Activated naive CD8-positive, alpha-beta T cell (primary cell): ENCODE results near the gene ZMIZ1.

Experiments
- H3K27ac Mint-ChIP-seq: one replicate; pipeline ENCODE4 v1.8.0; 2021; ENCODE audit warnings: mixed read lengths
- H3K27me3 Mint-ChIP-seq: one replicate; pipeline ENCODE4 v1.8.0; 2021; ENCODE audit warnings: mixed read lengths
- H3K36me3 Mint-ChIP-seq: one replicate; pipeline ENCODE4 v1.8.0; 2021; ENCODE audit warnings: mixed read lengths
- H3K4me1 Mint-ChIP-seq: one replicate; pipeline ENCODE4 v1.8.0; 2021; ENCODE audit warnings: low read depth, mixed read lengths
- H3K4me3 Mint-ChIP-seq: one replicate; pipeline ENCODE4 v1.8.0; 2021; ENCODE audit warnings: mild to moderate bottlenecking, mixed read lengths
- H3K9me3 Mint-ChIP-seq: one replicate; pipeline ENCODE4 v1.8.0; 2021; ENCODE audit warnings: low read depth, mixed read lengths

ZMIZ1 gene

DNA sequence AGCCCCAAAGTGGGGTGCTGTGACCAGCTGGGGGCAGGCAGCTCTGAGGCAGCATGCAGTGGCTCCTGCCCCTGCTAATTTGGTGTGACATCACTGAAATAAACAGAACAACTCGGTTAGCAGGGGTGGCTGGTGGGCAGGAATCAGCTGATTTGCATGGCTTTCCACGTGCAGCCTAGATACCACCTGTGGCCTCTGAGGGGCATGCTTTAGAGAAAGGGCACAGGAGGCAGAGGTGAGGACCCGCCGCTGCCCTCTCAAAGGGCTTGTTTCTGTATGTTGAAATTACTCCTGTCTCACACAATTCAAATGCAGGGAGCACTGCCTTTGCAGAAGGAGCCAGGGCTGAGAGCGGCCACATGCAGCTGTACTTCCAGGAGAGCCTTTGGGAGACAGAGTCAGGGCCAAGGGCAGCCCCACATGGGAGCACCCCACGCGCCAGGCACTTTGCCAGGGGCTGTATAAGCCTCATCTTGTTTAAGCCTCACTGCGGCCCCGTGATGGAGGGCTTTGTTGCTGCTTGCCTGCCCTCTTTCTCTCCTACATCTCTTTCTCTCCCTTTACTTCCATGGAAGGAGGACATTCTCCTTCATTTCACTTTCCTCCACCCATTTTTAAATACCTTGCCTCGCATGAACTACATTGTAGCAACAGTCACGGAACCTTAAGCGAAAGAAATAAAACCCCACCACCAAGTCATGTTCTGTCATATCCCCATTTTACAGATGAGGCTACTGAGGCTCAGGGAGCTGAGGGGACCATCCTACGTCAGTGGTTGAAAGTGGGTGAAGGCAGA, 137.7 kb downstream of the ZMIZ1 start:
- Mint-ChIP-seq H3K27me3 (no peaks in the 10 kb centered on the region), H3K36me3 (peaks cover 10% of the 10 kb centered on the region), H3K4me3 (no peak overlapping the region), H3K4me1 (no peaks in the 10 kb centered on the region), H3K27ac (no peak overlapping the region), H3K9me3 (no peaks in the 10 kb centered on the region)

DNA sequence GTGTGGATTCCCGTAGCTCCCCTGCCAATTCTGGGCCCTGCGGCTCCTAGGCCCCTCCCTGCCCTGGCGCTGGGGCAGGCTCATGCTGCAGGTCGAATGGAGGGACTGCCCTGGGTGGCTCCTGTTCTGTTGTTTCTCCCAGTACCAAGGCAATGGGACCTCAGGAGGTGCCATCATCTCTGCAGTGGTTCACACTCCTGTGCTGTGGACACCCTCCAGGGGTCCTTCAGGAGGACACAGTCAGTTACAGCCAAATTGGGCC, 138.3 kb downstream of the ZMIZ1 start:
- no peaks in the 10 kb centered on the region for H3K4me1 Mint-ChIP-seq

DNA sequence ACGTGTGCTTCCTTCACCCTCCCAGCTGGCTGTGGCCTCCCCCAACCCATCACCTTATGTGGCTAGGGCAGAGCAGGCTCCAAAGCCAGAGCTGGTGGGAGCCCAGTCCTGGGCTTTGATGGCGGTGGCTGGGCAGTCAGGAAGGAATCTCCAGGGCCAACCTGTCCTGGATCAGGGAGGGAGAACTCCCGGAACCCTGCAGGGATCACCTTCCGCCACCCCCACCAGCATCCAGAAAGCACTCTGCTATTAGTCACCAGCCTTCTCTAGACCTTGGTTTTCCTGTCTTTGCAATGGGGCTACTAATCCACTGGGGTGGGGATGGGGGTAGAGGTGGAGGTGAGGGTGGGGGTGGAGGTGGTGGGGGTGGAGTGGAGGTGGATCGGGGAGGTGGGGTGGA, 139.0 kb downstream of the ZMIZ1 start:
- no peaks in the 10 kb centered on the region for H3K4me1 Mint-ChIP-seq
- no peak overlapping the region for H3K4me3 Mint-ChIP-seq
- no peaks in the 10 kb centered on the region for H3K27me3 Mint-ChIP-seq
- H3K36me3 Mint-ChIP-seq = peaks cover 10% of the 10 kb centered on the region
- no peak overlapping the region for H3K27ac Mint-ChIP-seq
- H3K9me3 Mint-ChIP-seq = no peaks in the 10 kb centered on the region

More for the DNA sequence above, 138.3 kb downstream of the ZMIZ1 start:
- Mint-ChIP-seq H3K36me3 (peaks cover 10% of the 10 kb centered on the region), H3K27me3 (no peaks in the 10 kb centered on the region), H3K4me3 (no peak overlapping the region), H3K9me3 (no peaks in the 10 kb centered on the region), H3K27ac (no peak overlapping the region)

DNA sequence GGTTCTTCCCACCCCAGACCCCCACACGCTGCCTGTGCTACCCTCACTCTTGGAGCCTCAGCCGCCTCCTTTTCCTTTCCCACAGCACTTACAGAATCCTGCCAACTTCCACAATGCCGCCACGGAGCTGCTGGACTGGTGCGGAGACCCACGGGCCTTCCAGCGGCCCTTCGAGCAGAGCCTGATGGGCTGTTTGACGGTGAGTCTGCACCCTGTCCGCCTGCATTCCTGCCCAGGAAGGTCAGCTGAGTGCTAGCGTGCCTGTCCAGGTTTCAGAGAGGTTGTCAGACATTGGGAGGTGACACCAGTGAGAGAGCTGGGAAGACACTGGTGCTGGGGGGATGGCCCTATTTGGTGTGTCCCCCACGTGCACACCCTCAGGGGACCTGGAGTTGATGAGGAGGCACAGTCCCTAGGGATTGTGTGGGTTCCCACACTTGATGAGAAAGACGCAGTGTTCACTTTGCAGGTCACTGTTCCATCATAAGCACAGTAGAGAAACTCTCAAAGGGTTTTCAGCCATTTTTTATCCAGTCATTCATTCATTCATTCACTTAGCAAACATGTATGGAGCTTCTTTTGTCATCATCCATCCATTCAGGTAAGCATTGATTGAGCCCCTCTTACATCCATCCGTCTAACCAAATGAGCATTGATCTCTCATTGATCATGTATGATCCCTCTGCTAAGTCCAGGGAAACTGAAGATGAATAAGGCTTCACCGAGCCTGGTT, 139.7 kb downstream of the ZMIZ1 start:
- no peaks in the 10 kb centered on the region for H3K4me1 Mint-ChIP-seq
- no peak overlapping the region for H3K27ac Mint-ChIP-seq
- H3K27me3 Mint-ChIP-seq = no peaks in the 10 kb centered on the region
- H3K36me3 Mint-ChIP-seq = peaks cover 9% of the 10 kb centered on the region
- no peaks in the 10 kb centered on the region for H3K9me3 Mint-ChIP-seq
- H3K4me3 Mint-ChIP-seq = no peak overlapping the region

DNA sequence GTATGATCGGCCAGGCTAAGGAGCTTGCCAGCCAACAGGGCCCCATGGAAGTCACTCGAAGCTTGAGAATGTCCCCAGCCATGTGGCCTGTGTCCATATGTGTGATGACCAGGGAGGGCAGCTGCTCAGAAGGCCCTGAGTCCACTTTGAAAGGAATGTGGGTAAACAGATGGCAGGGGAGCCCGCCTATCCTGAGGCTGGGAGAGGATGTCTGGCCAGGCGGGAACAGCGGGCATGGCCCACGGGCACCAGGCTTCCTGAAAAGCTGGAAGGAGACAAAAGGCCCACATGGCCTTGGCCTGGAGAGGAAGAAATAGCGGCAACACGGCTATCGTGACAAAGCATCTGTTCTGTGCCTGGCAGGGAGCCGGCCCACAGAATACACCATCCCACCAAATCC, 140.6 kb downstream of the ZMIZ1 start:
- no peak overlapping the region for H3K27ac Mint-ChIP-seq

DNA sequence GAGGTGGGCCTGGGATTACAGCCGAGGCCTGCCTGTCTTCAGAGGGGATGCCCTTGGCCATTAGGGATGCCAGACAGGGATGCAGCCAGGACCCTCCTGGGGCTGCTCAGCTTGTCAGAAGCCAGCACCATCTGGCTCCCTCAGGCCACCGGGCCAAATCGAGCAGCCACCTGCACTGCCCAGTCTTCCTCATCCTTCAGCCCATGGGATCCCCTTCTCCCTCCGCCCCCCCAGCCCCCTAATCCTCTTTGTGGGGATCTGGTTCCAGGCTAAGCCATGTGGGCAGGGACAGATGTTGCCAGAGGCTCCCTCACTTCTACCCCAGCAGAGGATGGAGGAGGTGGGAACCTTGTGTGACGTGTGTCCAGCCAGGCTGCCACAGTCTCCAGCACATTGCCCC, 141.1 kb downstream of the ZMIZ1 start:
- Mint-ChIP-seq H3K27ac (no peak overlapping the region), H3K27me3 (no peaks in the 10 kb centered on the region), H3K9me3 (no peaks in the 10 kb centered on the region)

More for the DNA sequence above, 140.6 kb downstream of the ZMIZ1 start:
- Mint-ChIP-seq H3K9me3 (no peaks in the 10 kb centered on the region), H3K27me3 (no peaks in the 10 kb centered on the region), H3K4me3 (no peak overlapping the region), H3K36me3 (peaks cover 7% of the 10 kb centered on the region), H3K4me1 (no peaks in the 10 kb centered on the region)

DNA sequence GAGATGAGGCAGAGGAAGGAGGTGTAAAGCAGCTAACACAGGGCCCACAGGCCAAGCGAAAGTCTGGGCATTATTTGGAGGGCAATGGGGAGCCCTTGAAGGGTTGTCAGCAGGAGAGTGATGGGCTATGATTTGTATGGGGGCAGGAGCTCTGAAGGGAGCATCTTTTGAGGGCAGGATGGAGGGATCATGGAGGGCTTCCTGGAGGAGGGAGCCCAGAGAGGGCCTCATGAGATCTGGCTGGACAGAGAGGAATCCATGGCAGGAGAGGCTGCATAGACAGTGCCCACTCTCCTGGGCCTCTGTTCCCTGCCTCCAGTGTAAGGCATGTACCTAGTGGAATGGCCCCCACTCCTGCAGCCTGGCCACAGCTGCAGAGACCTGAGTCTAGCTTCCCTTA, 141.9 kb downstream of the ZMIZ1 start:
- Mint-ChIP-seq H3K4me1 (no peaks in the 10 kb centered on the region), H3K4me3 (no peak overlapping the region), H3K36me3 (peaks cover 6% of the 10 kb centered on the region), H3K9me3 (no peaks in the 10 kb centered on the region), H3K27ac (no peak overlapping the region), H3K27me3 (no peaks in the 10 kb centered on the region)

More for the DNA sequence above, 141.1 kb downstream of the ZMIZ1 start:
- H3K4me1 Mint-ChIP-seq = no peaks in the 10 kb centered on the region
- peaks cover 4% of the 10 kb centered on the region for H3K36me3 Mint-ChIP-seq
- H3K4me3 Mint-ChIP-seq = no peak overlapping the region

DNA sequence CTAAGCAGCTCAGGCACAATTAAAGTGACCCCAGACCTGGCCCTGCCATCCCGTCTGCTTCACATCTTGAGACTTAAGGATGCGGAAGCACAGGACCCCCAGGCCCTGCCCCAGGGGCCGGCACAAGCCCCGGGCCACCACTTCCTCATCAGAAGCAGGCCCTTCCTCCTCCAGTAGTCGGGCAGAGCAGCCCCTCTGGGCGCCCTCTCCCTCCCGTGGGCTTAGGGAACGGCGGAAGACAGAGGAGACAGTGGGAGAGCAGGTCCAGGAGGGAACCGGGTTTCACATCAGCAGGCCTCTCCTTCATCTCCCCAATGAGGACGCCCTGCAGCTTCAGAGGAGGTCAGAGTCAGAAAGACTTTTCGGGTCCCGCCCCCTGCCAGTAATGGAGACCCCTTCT, 142.8 kb downstream of the ZMIZ1 start:
- Mint-ChIP-seq H3K36me3 (peaks cover 11% of the 10 kb centered on the region), H3K27me3 (no peaks in the 10 kb centered on the region), H3K9me3 (no peaks in the 10 kb centered on the region), H3K27ac (no peak overlapping the region), H3K4me3 (no peak overlapping the region), H3K4me1 (no peaks in the 10 kb centered on the region)

DNA sequence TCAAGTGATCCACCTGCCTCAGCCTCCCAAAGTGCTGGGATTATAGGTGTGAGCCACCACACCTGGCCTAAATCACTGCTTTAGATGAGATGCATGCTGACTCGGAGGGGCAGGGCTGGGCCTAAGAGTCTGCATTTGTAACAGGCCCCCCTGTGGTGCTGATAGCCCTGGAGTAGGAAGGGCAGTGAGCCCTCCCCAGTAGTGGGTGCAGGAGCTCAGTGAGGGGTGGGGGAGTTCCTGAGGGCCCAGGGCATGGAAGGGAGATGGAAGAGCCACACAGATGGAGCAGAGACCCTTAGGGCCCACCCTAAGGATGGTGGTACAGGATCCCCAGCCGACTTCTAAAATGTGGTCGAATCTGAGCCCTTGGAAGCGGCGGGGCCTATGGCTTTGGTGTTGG, 146.8 kb downstream of the ZMIZ1 start:
- Mint-ChIP-seq H3K4me1 (no peaks in the 10 kb centered on the region), H3K9me3 (no peaks in the 10 kb centered on the region), H3K27me3 (no peaks in the 10 kb centered on the region), H3K4me3 (no peak overlapping the region), H3K27ac (no peak overlapping the region), H3K36me3 (peaks cover 17% of the 10 kb centered on the region)

DNA sequence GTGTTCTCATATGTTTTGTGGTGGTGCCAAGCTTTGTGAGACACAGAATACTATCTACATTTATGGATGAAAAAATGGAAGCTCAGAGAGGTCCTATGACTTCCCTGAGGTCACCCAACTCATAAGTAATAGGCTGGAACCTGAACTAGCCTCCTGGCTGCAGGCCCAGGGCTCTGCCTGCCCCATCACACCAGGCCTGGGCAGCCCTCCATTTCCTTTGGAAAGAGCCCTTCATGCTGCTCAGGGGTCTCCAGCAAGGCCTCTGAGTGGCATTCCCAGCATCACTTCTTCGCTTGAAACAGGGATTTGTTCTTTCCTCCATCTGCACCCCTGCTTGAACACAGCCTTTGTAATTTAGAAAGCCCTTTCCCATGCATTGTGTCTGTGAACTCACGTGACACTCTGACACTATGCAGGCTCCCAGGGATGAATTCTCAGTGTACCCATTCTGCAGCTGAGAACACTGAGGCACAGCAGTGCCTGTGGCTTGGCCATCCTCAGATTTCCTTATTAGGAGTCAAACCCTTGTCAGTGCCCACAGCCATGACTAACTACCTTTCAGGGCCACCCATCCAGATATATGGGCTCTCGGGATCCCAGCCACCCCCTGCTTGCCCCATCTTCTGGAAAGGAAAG, 150.7 kb downstream of the ZMIZ1 start:
- Mint-ChIP-seq H3K4me1 (no peaks in the 10 kb centered on the region), H3K27me3 (no peaks in the 10 kb centered on the region), H3K36me3 (peaks cover 17% of the 10 kb centered on the region), H3K9me3 (no peaks in the 10 kb centered on the region), H3K27ac (no peak overlapping the region), H3K4me3 (no peak overlapping the region)

DNA sequence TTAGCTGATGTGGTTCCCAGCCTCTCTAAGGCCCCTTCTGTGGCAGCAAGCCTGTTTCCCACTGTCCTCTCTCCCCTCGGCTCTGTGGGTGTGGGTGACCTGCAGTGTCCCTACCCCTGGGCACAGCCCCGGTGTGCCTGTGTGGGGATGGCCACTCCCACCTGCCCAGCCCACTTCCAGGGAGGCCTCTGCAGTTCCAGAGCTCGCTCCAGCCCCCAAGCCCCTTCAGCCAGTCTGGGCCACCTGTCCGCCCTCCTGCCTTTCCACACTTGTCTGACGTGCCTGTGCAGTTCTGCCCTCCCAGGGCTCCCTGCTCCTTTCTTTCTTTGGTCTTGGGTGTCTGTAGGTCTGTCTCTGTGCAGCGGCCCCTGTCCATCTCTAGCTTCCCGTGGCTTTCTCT, 151.5 kb downstream of the ZMIZ1 start:
- Mint-ChIP-seq H3K9me3 (no peaks in the 10 kb centered on the region), H3K27me3 (no peaks in the 10 kb centered on the region), H3K27ac (no peak overlapping the region), H3K4me3 (no peak overlapping the region), H3K4me1 (no peaks in the 10 kb centered on the region), H3K36me3 (peaks cover 17% of the 10 kb centered on the region)

DNA sequence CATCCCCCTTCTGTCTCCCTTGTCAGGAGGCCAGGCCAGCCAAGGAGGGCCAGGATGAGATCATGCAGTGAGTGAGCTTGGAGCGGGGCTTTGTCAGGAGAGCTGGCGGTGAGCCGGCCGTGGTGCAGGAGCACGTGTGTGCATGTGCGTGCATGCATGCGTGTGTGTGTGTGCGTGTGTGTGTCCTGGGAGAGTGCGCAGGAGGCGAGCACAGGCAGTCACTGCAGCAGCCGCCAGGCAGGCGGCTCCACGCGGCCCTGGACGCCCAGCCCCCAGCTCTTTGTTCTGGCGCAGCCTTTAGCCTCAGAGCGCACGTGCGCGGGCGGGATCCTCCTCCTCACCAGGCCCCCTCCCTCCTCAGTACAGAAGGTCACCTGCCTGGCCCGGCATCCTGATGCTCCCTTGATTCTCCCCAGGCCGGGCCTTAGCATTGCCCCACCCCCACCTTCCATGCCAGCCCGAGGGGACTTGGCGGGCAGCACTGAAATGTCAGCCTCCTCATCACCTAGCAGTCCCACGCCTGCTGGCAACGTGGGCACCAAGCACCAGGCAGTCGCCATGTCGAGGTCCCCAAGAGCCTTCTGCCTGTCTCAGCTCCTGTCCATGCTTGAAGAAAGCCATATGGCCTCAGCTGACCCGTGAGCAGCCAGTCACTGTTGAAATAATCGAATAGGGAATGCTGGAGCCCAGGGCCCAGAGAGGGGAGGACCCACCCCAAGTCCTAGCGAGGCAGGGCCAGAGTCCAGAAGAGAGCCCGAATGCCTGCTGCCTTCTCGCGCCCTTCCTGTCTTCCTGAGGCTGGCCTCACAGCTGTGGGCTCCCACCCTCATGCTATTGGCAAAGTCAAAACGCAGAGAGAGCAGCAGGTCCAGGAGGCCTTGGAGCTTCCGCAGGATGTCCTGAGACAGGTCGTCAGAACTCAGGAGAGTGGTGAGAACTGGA, 152.6 kb downstream of the ZMIZ1 start:
- H3K4me1 Mint-ChIP-seq = no peaks in the 10 kb centered on the region
- H3K27me3 Mint-ChIP-seq = no peaks in the 10 kb centered on the region
- peaks cover 12% of the 10 kb centered on the region for H3K36me3 Mint-ChIP-seq
- no peaks in the 10 kb centered on the region for H3K9me3 Mint-ChIP-seq
- no peak overlapping the region for H3K4me3 Mint-ChIP-seq
- no peak overlapping the region for H3K27ac Mint-ChIP-seq

DNA sequence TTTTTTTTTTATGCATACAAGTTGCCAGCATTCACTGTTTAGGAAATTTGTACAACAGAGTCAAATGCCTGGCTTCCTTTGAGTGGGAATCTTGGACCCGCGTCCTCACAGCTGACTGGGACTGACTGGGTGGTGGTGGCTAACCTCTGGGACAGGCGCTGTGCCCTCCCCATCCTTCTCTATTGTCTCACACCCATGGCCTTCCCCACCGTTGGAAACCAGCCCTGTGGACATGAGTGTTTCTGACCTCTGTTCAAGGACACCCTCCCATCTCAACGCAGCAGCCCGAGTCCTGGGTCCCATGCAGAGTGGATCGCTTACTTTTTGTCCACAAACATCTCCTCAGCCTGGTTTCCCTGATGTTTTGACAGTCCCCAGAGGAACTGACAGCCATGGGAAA, 153.4 kb downstream of the ZMIZ1 start:
- Mint-ChIP-seq H3K27ac (no peak overlapping the region), H3K9me3 (no peaks in the 10 kb centered on the region), H3K4me3 (no peak overlapping the region), H3K36me3 (peaks cover 8% of the 10 kb centered on the region), H3K27me3 (no peaks in the 10 kb centered on the region), H3K4me1 (no peaks in the 10 kb centered on the region)

DNA sequence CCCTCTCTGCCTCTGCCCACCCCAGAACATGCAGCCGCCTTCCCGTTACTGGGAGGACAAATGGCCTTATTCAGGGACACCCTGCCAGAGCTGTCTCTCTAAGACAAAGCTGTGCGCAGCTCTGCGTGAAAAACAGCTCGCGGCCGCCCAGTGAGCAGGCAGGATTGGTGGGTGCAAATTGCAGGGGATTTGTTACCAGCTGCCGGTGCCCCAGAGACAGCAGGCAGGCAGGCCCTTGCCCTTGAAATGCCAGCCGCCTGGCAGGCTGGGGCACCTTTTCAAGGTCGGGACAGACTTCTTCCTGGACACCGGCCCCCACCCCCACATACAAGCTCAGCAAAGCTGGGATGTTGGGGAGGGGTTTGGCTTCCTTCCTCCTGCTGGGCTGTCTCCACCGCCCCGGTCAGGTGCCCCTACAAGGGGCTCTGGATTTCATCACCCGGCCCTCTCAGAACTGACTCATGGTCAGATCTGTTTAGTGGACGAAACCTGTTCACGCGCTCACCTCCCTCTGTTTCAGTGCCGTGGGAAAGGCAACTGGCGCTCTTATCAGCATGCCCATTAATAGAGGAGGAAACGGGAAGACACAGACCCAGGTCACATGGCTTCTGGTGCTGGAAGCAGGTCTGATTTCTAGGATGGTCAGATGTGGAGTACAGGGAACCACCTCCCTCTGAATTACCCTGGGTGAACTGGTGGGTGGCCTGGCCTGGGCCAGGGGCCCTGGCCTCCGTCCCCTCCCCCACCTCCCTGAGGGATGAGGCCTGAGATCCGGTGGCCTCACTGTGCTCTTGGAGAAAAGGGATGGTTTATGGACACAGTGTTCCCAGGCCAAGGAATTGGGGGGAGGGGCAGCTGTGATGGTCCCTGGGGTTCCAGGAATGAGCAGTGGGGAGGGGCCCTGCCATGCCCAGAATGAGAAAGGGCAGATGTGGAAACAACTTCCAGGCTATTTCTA, 154.6 kb downstream of the ZMIZ1 start:
- no peaks in the 10 kb centered on the region for H3K9me3 Mint-ChIP-seq
- no peaks in the 10 kb centered on the region for H3K27me3 Mint-ChIP-seq
- no peak overlapping the region for H3K27ac Mint-ChIP-seq
- H3K4me1 Mint-ChIP-seq = no peaks in the 10 kb centered on the region
- H3K4me3 Mint-ChIP-seq = no peak overlapping the region
- peaks cover 1% of the 10 kb centered on the region for H3K36me3 Mint-ChIP-seq
